Activated naive CD8-positive, alpha-beta T cell treated with anti-CD3 and anti-CD28 coated beads, Interleukin-2, amount 50 U/mL, for 16 hours (primary cell): ENCODE measurements around the gene TLX2.
A peak's percentile ranks its signal among the peaks of the same experiment; 100 is the strongest.

ENCODE experiments used
- DNase-seq: peaks from one replicate; pipeline ENCODE4 v3.0.0-alpha.2; 2020; ENCODE audit warnings: low read depth, low spot score

Gene TLX2

DNA sequence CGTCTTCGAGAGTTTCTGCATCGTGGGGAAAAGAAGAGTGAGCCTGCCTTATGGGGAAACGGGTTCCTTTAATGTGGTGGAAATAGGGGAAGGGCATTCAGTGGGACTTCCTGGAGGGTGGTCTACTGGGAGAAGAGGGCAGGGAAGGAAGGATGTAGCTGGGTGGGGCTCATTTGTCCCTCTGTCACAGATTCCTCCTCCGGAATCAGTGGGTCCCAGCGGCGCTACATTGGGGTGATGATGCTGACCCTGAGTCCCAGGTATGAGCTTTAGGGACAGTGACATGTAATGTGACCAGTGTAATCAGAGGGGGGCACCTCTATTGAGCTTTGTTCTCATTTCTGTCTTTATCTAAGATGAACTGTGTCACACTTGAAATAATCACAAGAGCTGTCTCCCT lies 17.4 kb downstream of the TLX2 start:
- DNase-seq: no peak

DNA sequence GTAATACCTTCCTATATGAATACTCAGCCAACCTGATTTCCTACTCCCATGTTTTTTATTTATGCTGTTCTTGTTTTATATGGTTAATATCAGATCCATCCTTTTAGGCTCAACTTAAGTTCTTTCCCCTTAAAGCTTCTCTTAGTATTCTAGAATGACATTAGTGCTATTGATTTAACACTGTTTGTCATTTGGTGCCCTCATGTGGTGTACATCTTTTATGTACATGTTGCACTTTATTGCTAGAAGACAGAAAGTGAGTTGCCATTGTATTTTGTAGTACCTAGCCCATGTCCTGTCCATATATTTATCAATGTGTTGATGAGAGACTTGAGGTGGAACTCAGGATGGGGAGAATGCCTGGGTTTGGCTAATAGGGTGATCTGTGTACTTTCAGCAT lies 18.0 kb downstream of the TLX2 start:
- DNase-seq: no peak

DNA sequence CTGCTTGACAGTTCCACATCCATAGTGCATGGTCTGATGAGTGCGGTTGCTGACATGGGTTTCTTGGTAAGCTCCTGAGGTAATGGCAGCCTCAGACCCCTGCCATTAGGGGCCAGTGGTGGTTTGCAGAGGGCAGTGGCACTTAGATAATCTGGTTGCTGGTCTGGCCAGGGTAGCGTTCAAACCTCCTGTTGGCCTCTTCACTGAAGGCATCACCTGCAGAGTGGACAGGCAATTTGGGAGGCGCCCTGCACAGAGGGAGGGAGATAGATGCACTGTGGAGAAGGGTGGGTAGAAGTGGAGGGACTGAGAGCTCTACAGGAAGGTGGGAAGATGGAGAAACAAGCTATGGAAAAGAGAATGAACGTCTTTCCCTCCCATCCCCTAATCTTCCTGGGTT lies 19.2 kb downstream of the TLX2 start:
- no peak for DNase-seq

DNA sequence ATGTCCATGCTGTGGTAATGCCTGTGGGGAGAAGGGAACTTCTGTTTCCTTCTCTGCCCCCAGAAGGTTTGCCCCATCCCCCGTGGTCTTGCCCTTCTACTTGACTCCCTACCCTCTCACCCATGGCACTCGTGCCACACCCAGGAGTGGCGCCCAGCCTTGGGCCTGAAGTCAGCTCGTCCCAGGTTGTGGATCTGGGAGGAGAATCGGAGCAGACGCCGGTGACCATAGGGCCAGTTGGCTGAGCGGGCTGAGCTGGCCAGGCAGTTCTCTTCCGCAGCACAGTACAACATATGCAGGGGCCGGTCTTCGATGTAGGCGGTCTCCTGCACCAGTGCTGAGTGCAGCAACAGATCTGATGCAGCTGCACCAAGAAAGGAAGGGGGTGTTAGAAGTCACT lies 20.2 kb downstream of the TLX2 start:
- DNase-seq: no peak

DNA sequence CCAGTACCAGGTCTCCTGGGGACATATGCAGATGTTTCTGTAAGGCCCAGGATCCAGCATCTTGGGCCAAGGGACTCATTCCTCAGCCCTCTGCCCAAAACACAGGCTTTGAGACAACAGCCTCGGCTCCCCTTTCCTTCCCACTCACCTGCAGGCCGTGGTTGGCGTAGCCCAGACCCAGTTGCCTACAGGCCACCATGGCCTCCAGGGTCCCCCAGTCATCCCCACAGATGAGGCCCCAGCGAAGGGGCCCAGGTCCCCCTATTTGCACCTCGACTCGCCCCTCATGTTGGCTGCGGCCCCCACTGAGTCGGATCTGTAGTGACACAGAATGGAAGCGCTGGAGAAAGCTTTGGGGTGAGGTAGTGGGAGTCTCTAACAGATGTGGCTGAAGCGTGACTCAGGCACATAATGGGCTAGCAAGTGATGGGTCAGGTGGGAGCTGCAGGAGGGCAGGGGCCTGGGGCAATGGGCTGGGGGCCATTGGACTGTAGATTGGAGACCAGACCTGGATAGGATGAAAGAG lies 21.3 kb downstream of the TLX2 start:
- DNase-seq: no peak

DNA sequence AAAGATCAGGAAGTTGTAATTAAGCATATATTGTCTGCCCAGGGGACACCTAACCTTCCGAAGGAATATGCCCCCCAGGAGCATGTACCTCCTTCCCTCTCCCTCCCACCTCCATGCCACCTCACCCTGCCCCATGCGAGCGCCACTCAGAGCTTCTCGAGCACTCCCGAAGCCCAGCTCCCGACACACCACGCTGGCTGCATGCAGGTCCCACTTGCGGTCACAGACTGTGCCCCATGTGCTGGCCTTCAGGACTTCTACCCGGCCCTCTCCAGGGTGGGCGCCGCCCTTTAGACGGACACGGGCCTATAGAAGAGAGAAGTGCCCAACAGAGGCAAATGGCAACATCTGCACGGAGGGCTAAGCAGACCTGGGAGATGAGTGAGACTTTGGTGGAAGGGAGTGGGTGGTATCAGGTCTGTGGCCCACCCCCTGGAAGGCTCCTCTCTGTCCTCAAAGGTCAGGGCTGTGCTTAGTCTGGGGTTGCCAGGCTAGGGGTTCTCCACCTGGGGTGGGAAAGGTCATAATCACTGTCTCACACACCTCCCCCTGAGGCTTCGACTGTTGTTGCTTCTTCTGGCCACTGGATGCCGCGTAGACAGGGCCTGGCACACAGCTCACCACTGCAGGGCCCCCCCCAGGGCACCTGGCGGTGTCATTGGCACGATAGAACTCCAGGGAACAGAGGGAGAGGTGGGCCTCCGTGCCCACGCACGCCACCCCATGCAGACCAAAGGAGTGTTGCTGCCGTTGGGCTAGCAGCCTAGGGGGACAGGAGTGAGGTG lies 22.1 kb downstream of the TLX2 start:
- DNase-seq: no peak

DNA sequence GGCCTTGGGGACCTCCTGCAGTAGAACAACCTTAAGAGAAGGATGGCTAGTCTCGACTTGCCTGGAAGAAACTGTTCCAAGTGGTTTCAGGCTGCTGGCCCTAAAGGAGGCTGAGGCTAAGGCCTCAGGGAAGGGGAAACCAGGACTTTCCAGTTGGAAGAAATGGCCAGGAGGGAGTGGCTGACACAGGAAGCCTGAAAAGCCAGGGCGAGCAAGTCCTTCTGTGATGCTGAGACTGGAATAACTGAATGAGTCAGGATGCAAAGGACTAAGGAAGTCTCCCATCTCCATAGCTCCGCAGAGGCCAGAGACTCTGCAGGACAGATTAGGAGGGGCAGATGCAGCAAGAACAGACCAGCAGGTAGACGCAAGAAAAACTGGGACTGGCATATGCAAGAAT lies 22.9 kb downstream of the TLX2 start:
- DNase-seq: no peak

DNA sequence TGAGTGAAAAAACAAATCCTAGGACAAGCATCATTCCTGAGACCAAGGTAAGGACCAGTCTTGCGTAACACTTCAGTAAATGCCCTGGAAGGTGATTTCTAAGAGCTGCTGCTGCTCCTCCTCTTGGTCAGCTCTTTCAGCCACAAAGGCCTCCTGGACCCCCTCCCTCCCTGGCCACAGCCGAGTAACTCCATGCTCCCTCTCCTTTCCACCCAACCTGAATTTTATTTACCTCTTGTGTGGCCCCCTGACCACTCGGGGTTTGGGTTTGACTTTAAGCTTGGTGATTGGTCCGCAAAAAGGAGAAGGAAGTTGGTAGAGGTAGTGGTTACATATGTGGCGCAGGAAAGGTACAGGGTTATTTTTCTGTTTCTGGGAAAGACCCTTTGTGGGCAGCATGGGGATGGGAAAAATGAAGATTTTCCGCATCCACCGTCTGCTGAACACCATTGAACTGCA lies 24.7 kb downstream of the TLX2 start:
- DNase-seq: no peak

DNA sequence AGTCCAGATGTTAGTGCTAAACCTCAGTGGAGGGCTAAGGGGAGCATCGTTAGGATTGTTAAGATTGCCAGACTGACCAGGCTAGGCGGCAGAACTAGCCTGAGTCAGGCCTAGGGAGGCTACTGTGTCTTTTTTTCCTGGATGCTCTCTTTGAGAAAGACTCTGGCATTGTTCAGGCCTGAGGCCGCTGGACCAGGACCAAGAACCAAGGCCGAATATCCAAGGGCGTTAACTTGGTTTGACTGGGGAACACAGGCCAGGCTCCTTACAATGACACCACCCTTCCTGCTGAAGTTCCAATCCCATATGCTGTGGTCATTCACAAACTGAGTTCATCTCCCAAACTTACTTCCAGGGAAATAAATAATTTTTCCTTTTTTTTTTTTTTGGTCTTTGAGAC lies 26.0 kb downstream of the TLX2 start:
- DNase-seq: no peak

DNA sequence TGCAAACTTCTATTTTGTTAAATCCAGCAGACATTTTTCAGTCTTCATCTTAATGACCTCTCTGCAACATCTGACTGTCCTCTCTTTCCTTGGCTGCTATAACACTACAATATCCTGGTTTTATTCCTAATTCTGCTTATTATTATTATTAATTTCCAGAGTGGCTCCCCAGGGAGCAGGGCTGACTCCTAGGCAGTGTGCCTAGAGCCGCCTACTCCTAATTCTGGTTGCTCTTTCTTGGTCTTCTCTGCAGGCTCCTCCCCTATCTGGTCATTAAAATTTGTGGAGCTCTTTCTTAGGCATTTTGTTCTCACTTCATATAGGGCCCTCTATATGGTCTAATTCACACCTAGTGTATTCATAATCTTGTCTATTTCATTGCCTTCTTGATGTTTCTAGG lies 28.7 kb downstream of the TLX2 start:
- no peak for DNase-seq

DNA sequence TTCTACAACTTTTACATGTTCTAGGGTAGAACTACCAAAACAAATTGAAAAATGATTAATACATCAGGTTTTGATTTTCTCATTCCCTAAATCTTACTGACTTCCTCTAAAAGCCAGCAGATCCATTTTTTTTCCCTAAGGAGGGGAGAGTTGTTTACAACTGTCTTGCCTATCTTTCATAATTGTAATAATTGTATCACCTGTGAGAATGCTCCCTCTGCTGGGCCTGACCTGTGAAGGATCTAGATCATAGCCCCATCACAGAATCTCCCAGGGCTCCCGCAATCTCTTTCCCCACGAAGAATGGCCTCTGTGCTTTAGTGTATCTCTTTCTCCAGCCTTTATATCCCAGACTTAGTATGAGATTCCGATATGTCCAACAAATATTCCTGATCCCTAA lies 30.4 kb downstream of the TLX2 start:
- DNase-seq: no peak

DNA sequence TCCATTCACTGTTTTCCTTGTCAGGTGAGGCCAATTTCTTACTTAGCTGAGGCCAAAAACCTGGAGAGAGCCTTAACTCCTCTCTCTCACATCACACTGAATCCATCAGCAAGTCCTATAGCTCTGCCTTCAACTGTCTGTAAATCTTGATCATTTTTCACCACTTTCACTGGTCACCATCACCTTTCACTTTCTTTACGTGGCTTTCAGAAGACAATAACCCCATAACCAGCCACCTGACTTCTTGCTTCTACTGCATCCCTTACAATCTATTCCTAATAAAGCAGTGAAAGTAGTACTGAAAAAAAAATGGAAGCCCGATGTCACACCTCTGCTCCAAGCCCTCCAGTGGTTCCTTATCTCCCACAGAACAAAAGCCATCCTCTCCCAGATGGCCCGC lies 31.8 kb downstream of the TLX2 start:
- no peak for DNase-seq

DNA sequence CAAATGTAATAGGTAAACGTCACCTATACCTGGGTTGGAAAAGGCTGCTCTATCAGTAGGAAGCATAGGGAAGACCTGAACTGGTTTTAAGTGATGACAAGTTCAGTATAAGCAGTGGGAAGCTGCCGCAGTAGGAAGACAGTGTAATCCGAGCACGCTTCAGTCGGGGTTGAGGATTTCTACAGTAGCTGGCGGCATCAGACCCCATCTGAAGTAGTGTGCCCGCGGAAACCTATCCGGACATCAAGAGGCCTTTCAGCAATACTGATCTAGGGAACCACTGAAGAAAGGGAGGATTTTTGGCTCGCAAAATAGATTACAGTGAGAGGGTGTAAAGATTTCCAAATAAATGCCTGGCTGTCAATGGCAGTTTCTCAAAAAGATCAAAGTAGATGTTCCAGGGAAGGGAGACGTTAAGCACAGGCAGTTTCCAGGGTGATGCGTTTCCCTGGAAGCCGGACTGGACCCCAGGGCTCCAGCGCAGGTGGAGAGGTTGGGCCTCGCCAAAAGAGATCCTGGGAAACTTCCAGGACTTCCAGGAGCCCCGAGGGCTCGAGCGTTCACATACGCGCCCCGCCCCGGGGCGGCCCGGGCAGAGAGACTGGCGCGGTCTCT lies 34.1 kb downstream of the TLX2 start:
- DNase-seq: no peak

DNA sequence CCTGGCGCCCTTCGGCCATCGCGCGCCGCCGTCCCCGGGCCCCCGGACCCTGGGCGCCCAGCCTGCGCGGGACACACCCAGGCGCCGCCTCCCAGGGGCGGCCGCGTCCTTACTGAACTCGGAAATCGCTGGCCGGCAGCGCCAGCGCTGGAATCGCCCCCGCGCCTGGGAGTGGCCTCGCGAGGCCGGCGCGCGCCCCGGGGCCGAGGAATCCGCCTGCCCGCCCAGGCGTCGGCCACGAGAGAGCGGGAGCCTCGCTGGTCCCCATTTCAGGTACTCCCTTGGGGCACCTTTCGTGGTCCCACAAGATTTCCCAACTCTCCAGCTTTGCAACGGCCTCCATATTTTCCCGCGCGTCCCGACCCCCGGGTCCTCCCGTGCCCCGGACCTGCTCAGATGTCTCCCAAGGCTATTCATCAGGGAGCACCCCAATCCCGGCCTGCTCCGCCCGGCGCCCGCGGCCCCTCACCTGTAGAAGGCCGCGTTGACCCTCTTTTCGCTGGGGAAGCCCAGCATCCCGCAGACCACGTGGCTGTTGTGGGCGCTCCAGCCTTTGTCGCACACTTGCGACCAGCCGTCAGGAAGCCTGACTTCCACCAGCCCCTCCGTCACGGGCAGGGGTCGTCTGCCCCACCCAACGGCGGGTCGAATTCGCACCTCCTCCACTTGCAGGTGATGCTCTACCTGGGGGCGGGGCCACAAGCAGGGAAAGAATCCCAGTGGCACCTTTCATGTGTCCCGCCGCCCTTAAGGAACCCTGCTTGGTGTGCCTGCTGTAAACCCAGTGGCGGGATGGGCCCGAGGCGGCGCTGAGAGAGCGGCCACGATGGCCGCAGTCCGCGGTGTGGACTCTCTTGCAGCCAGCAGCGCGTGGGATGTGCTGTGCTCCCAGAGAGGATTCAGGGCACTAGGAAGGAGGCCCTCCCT lies 34.9 kb downstream of the TLX2 start:
- no peak for DNase-seq

DNA sequence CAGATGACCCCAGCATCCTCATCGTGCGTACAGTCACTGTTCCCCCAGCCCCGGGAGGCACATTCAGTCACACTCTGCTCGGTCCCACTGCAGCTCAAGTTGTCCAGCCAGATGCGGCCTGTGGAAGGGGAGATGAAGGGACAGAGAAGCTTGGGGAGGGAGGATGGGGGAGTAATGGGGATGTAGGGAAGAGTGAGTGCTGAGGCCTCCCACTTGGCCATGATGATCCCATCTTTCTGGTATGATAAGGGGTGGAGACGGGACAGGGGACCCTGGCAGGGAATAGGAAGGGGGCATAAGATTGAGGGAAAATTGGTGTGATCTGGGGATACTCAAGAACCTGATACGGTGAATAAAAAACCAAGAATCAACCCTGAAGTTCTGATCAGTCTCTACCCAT lies 36.0 kb downstream of the TLX2 start:
- no peak for DNase-seq

DNA sequence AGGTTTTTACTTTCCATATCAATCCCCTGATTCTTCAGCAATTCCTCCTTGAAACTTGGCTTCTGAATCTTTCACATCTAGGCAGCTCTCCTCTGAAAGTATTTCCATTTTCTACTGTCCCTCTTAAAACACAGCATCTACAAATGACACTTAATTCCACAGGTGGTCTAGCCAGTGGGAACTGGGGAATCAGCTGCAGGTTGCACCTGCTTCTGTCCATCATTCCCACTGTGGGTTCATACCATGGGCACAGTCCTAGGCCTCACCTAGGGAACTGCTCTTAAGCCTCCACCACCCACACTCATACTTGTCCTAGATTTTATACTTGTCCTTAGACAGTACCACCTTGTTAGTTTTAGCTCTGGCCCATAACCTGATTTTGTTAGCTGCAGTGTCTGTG lies 37.3 kb downstream of the TLX2 start:
- DNase-seq: no peak

DNA sequence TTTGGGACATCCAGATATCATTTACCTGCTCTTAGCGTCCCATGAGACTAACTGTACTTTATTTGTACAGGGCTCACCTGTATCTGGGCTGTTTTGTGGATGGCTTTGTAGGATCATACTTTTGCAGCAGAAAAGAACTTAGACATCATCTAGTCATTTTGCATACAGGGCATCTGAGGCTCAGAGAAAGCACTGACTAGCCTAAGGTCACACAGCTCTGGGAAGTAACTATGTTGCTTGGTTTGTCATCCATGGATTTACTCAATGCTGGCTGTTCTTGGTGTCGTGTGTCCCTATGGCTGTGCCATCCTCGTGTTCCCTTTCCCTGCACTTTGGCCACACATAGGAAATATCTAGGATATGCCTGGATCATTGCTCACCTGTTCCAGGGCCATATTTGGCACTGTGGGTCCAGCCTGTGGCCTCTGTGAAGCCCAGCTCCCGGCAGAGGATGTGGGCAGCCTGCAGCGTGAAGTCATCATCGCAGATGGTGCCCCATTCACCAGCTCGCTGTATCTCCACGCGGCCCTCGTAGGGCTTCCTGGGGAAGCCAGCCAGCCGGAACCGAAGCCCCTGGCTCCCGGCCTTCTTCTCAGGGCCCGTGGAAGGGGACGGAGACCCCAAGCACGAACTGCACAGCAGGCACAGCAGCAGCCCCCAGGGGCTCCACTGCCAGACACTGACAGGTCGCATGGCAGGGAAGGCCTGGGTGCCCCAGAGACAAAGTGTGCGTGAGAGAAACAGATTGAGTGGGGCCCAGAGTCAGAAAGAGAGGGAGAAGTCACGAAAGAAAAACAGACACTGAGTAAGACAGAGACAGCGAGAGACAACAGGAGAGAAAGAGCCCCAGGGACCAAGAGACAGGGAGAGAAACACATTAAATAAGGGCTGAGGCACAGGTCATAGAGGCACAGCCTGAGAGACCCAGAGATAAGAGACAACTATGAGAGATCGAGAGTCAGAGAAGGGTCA lies 38.0 kb downstream of the TLX2 start:
- no peak for DNase-seq

DNA sequence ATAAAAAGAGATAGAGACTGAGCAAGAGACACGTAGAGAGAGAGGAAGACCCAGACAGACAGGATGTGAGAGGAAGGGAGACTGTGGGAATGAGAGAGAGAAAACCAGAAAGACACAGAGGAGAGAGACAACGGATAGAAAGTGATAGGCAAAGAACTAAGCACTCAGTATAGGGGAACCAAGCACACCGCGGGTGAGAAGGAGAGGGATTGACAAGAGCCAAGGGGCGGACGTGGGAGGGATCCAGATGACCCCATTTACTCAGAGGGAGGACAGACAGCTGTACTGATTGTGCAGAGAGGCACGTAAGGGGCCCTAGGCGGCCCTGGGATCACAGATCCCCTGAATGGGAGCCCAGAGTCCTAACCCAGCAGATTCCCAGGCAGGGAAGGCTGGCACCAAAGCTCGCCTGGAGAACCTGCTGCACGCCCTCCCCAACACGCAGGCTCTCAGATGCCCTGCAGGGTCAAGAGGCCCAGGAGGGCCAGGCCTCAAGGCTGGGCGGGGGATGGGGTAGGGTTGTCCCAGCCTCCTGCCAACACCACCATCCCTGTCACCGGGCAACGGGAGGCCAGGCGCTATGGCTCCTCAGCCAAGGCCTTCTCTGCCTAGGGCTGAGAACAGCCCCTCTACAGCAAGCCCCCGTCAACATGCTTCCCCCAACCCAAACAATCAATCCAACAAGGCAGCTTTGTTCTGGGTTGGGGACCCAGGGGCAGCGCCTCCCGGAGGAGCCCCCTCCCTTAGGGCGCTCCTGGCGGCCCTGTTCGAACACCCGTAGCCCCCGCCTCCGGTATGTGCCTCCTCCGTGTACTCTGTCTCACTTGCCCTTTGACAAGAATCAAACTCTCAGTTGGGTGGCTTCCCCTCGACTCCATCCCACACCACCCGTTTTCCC lies 38.9 kb downstream of the TLX2 start:
- no peak for DNase-seq

DNA sequence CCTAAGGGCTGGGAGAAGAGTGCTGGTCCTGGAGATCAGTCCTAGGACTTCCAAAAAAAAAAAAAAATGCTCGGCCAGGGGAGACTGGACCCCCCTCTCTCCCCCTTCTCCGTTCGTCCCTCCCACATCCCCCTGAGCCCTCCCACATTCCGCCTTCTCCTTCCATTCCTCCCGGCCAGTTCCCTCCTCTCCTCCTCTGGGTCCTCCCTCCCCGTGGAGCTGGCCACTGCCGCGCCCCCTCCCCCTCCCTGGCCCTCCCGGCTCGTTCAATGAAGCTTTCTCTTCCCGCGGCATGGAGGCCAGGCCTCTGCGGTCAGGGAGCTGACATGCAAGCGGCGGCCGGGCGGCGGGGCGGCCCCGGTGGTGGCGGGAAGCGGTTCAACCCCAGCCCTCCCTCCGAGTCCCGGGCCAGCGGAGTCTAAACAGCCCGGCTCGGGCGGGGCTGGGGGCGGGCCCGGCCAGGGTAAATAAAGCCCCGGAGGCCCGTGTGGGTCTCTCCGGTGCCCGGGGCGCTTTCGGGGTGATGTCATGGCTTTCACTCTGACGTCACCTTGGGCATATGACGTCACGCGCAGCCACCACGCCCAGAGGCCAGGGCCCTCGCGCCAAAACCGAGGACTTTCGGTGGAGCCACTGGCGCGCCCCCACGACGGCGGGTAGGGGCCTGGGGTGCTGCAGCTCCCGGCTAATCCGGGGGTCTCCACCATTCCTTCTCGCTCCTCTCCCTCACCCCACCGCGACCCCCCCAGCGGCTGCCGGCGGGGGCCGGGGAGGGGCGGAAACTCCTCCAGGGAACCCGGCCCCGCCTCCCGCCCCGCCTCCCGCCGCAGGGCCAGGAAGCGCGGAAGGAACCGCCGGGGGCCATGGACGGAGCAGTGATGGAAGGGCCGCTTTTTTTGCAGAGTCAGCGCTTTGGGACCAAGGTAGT lies 39.9 kb downstream of the TLX2 start, which contains the start of the genes DOK1 and LOXL3:
DOK1 (plus strand) TSS at position 829 of the 928 bp plus-strand sequence; CDS start at position 864, 35 bp downstream.
LOXL3 (minus strand) TSS at position 51 of the 928 bp plus-strand sequence. CDS start 1,308 bp downstream, outside the sequence.
- peak; percentile 67 for DNase-seq
